ENCODE data around the gene FETUB. TPM values are rescaled to one million over a fixed set of nuclear protein-coding genes. Genes with fewer than 3 reads are reported as not detected.

Gene FETUB
- total RNA-seq, 1 donor from 2014 or later = not detected

- Histone ChIP-seq H4K20me1 (ENCODE audit: low read depth) (no peaks in the 10 kb centered on the region), H3K36me3 (no peaks in the 10 kb centered on the region), H3K4me1 (no peaks in the 10 kb centered on the region), H3K9me3 (ENCODE audit: low read depth) (no peaks in the 10 kb centered on the region), H3K4me3 (no peak overlapping the region), H3F3A (ENCODE audit: low read depth) (no peaks in the 10 kb centered on the region), H3K27me3 (peaks cover 4% of the 10 kb centered on the region), H3K27ac (no peak overlapping the region), H3K79me2 (ENCODE audit: low read depth) (no peaks in the 10 kb centered on the region), H3K4me2 (no peak overlapping the region), H3K9ac (no peak overlapping the region), H2AFZ (replicated peaks) (no peak overlapping the region)
- Mint-ChIP-seq H3K27ac (no peak overlapping the region), H3K9me3 (no peaks in the 10 kb centered on the region), H3K27me3 (ENCODE audit: insufficient read depth, low read depth) (peaks cover 8% of the 10 kb centered on the region), H3K4me1 (no peaks in the 10 kb centered on the region), H3K4me3 (no peak overlapping the region), H3K36me3 (no peaks in the 10 kb centered on the region)
- TF ChIP-seq CTCF (IDR thresholded peaks at IDR 0.05) (no peak), EZH2 (IDR thresholded peaks at IDR 0.05) (no peak), EZH2phosphoT487 (IDR thresholded peaks at IDR 0.05) (no peak)
- no peak for DNase-seq (ENCODE audit: low spot score)
These were observed 15.6 kb upstream of the FETUB start for GRCh38 chr3:186624598-186624997.

GRCh38 chr3:186625600-186626042 lies 14.6 kb upstream of the FETUB start:
- TF ChIP-seq EZH2 (IDR thresholded peaks at IDR 0.05) (no peak), EZH2phosphoT487 (IDR thresholded peaks at IDR 0.05) (no peak)
- no peak overlapping the region for H3K4me3 Mint-ChIP-seq
- H3K27me3 ChIP-seq = peaks cover 4% of the 10 kb centered on the region
- peaks cover 4% of the 10 kb centered on the region for H3K4me1 Mint-ChIP-seq
- no peak overlapping the region for H3K27ac Mint-ChIP-seq
- no peak overlapping the region for H2AFZ ChIP-seq (replicated peaks)
- no peaks in the 10 kb centered on the region for H3K9me3 ChIP-seq (ENCODE audit: low read depth)
- no peak overlapping the region for H3K4me2 ChIP-seq
- peaks cover 8% of the 10 kb centered on the region for H3K27me3 Mint-ChIP-seq (ENCODE audit: insufficient read depth, low read depth)
- H3K9ac ChIP-seq = no peak overlapping the region
- H3K79me2 ChIP-seq (ENCODE audit: low read depth) = no peaks in the 10 kb centered on the region
- no peaks in the 10 kb centered on the region for H3K4me1 ChIP-seq
- no peaks in the 10 kb centered on the region for H3K36me3 ChIP-seq
- H3K36me3 Mint-ChIP-seq = no peaks in the 10 kb centered on the region
- no peaks in the 10 kb centered on the region for H3F3A ChIP-seq (ENCODE audit: low read depth)
- no peak overlapping the region for H3K27ac ChIP-seq
- no peaks in the 10 kb centered on the region for H3K9me3 Mint-ChIP-seq
- DNase-seq (ENCODE audit: low spot score) = no peak
- H3K4me3 ChIP-seq = no peak overlapping the region
- no peaks in the 10 kb centered on the region for H4K20me1 ChIP-seq (ENCODE audit: low read depth)

GRCh38 chr3:186626254-186626847 lies 13.8 kb upstream of the FETUB start:
- Histone ChIP-seq H3K4me1 (no peaks in the 10 kb centered on the region), H3K4me2 (no peak overlapping the region), H3K4me3 (no peak overlapping the region), H3K79me2 (ENCODE audit: low read depth) (no peaks in the 10 kb centered on the region), H3K27ac (no peak overlapping the region), H4K20me1 (ENCODE audit: low read depth) (no peaks in the 10 kb centered on the region), H3K27me3 (peaks cover 4% of the 10 kb centered on the region), H3F3A (ENCODE audit: low read depth) (no peaks in the 10 kb centered on the region), H3K36me3 (no peaks in the 10 kb centered on the region), H3K9ac (no peak overlapping the region), H3K9me3 (ENCODE audit: low read depth) (no peaks in the 10 kb centered on the region), H2AFZ (replicated peaks) (no peak overlapping the region)
- no peak overlapping the region for H3K4me3 Mint-ChIP-seq
- H3K27me3 Mint-ChIP-seq (ENCODE audit: insufficient read depth, low read depth) = peaks cover 3% of the 10 kb centered on the region
- DNase-seq (ENCODE audit: low spot score) = no peak
- TF ChIP-seq EZH2 (IDR thresholded peaks at IDR 0.05) (no peak), EZH2phosphoT487 (IDR thresholded peaks at IDR 0.05) (no peak), CTCF (IDR thresholded peaks at IDR 0.05) (no peak)
- no peaks in the 10 kb centered on the region for H3K9me3 Mint-ChIP-seq
- peaks cover 5% of the 10 kb centered on the region for H3K4me1 Mint-ChIP-seq
- no peaks in the 10 kb centered on the region for H3K36me3 Mint-ChIP-seq
- no peak overlapping the region for H3K27ac Mint-ChIP-seq

- H3K36me3 Mint-ChIP-seq = no peaks in the 10 kb centered on the region
- no peaks in the 10 kb centered on the region for H3K9me3 Mint-ChIP-seq
- Histone ChIP-seq H3K27ac (no peak overlapping the region), H3K36me3 (no peaks in the 10 kb centered on the region), H3K9me3 (ENCODE audit: low read depth) (no peaks in the 10 kb centered on the region), H3K79me2 (ENCODE audit: low read depth) (no peaks in the 10 kb centered on the region), H2AFZ (replicated peaks) (no peak overlapping the region), H3F3A (ENCODE audit: low read depth) (no peaks in the 10 kb centered on the region), H3K4me1 (no peaks in the 10 kb centered on the region), H3K9ac (no peak overlapping the region), H4K20me1 (ENCODE audit: low read depth) (no peaks in the 10 kb centered on the region), H3K4me3 (no peak overlapping the region), H3K27me3 (peaks cover 4% of the 10 kb centered on the region), H3K4me2 (no peak overlapping the region)
- DNase-seq (ENCODE audit: low spot score) = no peak
- H3K27me3 Mint-ChIP-seq (ENCODE audit: insufficient read depth, low read depth) = no peaks in the 10 kb centered on the region
- TF ChIP-seq CTCF (IDR thresholded peaks at IDR 0.05) (no peak), EZH2phosphoT487 (IDR thresholded peaks at IDR 0.05) (no peak), EZH2 (IDR thresholded peaks at IDR 0.05) (no peak)
- H3K4me1 Mint-ChIP-seq = peaks cover 5% of the 10 kb centered on the region
- no peak overlapping the region for H3K4me3 Mint-ChIP-seq
- H3K27ac Mint-ChIP-seq = no peak overlapping the region
These were observed 12.3 kb upstream of the FETUB start for GRCh38 chr3:186627852-186628414.

All from neural progenitor cell (in vitro differentiated cells).